Duodenal mucosa (tissue), 2 donors: ENCODE measurements around the gene SPATA31C2.

ENCODE experiments used
- H3K27ac ChIP-seq: one replicate; pipeline ENCODE4 v1.7.0; 2013; ENCODE audit warnings: low read depth, low read length
- H3K27me3 ChIP-seq, 2 donors: one replicate each; pipeline ENCODE4 v1.7.0; 2013; ENCODE audit warnings: low read length in 2 of 2, control low read depth in 1 of 2; ENCODE audit not compliant: insufficient read depth in 2 of 2, control insufficient read depth in 1 of 2
- H3K36me3 ChIP-seq, 2 donors: one replicate each; pipeline ENCODE4 v1.7.0; 2013; ENCODE audit warnings: low read length in 2 of 2, control low read depth in 1 of 2; ENCODE audit not compliant: insufficient read depth in 2 of 2, control insufficient read depth in 1 of 2
- H3K4me1 ChIP-seq, 2 donors: one replicate each; pipeline ENCODE4 v1.7.0; 2013; ENCODE audit warnings: low read length in 2 of 2, control low read depth in 1 of 2; ENCODE audit not compliant: insufficient read depth in 2 of 2, control insufficient read depth in 1 of 2
- H3K4me3 ChIP-seq, 2 donors: one replicate each; pipeline ENCODE4 v1.7.0; 2013; ENCODE audit warnings: low read length in 2 of 2, low read depth in 1 of 2
- H3K9ac ChIP-seq, 2 donors: one replicate each; pipeline ENCODE4 v1.7.0; 2013; ENCODE audit warnings: low read length in 2 of 2, low read depth in 1 of 2
- H3K9me3 ChIP-seq, 2 donors: one replicate each; pipeline ENCODE4 v1.7.0; 2013; ENCODE audit warnings: low read length in 2 of 2, control low read depth in 1 of 2; ENCODE audit not compliant: control insufficient read depth in 1 of 2

SPATA31C2 gene

DNA sequence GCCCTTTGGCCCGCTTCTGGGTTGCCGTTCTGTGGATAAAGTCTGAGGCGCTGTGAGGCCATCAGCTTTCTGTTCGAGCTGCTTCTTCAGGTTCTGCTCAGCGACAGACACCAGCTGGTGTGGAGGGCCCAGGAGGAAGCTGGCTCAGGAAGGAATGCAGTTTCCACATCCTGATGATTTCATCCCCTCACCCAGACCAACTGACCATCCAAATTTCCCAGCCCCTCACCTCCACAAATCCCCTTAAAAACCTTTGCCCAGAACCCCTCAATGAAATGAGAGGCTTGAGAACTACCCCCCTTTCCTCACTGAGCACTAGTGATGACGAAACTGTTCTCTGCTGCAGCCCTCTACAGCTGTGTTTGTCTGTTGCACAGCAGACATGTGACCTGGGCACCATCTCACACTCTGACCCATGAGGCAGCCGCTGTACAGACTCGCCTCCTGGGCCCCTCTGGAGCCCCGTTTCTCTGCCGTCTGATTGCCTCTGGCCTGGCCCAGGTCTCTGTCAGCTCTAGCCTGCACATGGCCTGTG is 45.4 kb downstream of the SPATA31C2 start:
- no peaks in the 10 kb centered on the region for H3K36me3 ChIP-seq
- H3K9ac ChIP-seq = no peak overlapping the region
- peaks cover 0 to 2% of the 10 kb centered on the region in 2 donors for H3K27me3 ChIP-seq
- H3K4me3 ChIP-seq = peak overlapping the region; percentile 7 to 43
- H3K9me3 ChIP-seq = no peaks in the 10 kb centered on the region
- H3K4me1 ChIP-seq = peaks cover 6 to 7% of the 10 kb centered on the region in 2 donors
- no peak overlapping the region for H3K27ac ChIP-seq

GRCh38 chr9:88090151-88090581 is 48.1 kb downstream of the SPATA31C2 start:
- Histone ChIP-seq H3K36me3 (no peaks in the 10 kb centered on the region), H3K4me1 (peaks cover 6 to 7% of the 10 kb centered on the region in 2 donors), H3K27ac (no peak overlapping the region), H3K4me3 (no peak overlapping the region), H3K27me3 (peaks cover 0 to 5% of the 10 kb centered on the region in 2 donors), H3K9me3 (no peaks in the 10 kb centered on the region), H3K9ac (no peak overlapping the region)

GRCh38 chr9:88087906-88088305 is 50.4 kb downstream of the SPATA31C2 start:
- Histone ChIP-seq H3K4me1 (peaks cover 3% of the 10 kb centered on the region in 2 donors), H3K27me3 (peaks cover 0 to 5% of the 10 kb centered on the region in 2 donors), H3K27ac (no peak overlapping the region), H3K4me3 (no peak overlapping the region), H3K9ac (no peak overlapping the region), H3K36me3 (no peaks in the 10 kb centered on the region), H3K9me3 (no peaks in the 10 kb centered on the region)

DNA sequence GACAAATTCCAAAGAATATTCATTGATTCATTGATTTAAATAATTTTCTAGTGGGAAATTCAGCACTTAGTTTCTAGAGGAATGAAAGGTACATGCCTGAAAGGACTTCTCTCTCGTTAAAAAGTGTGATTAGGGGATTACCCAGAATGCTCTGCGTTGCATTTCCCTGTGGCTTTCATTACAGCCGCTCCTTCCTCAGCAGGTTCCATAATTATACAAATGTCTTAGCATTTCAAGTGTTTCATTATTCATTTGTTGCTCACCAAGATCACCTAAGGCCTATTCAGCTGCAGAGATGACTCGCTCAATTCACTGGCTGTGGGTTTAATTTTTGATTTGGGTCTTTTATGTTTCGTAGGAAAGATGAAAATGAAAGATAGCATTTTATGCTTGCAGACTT is 52.8 kb downstream of the SPATA31C2 start:
- Histone ChIP-seq H3K27me3 (peaks cover 0 to 5% of the 10 kb centered on the region in 2 donors), H3K9me3 (no peaks in the 10 kb centered on the region), H3K4me1 (no peaks in the 10 kb centered on the region), H3K36me3 (no peaks in the 10 kb centered on the region), H3K4me3 (no peak overlapping the region), H3K27ac (no peak overlapping the region), H3K9ac (no peak overlapping the region)

DNA sequence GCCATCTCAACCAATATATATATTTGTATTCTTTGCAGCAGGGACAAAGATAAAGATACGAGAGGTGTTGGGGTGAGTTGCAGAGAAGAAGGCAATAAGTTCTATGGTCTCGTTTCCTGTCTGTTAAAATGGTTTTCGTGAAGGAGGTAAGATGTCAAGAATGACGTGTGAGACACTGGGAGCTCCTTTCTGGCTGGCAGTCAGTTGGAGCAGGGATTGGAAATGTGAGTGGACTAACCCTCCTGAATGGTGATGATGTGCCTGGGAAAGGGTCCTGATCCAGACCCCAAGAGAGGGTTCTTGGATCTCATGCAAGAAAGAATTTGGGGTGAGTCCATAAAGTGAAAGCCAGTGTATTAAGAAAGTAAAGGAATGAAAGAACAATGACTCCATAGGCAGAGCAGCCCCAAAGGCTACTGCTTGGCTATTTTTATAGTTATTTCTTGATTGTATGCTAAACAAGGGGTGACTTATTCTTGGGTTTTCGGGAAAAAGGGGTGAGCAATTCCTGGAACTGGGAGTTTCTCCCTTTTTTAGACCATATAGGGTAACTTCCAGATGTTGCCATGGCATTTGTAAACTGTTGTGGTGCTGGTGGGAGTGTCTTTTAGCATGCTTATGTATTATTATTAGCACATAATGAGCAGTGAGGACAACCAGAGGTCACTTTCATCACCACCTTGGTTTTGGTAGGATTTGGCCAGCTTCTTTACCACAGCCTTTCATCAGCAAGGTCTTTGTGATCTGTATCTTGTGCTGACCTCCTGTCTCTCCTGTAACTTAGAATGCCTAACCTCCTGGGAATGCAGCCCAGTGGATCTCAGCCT is 53.7 kb downstream of the SPATA31C2 start:
- Histone ChIP-seq H3K4me3 (no peak overlapping the region), H3K9me3 (no peaks in the 10 kb centered on the region), H3K27me3 (peaks cover 0 to 5% of the 10 kb centered on the region in 2 donors), H3K9ac (no peak overlapping the region), H3K4me1 (no peaks in the 10 kb centered on the region), H3K36me3 (no peaks in the 10 kb centered on the region), H3K27ac (no peak overlapping the region)
